WERI-Rb-1 (cell line): ENCODE results near the gene LIM2.

Experiments
- DNase-seq: peaks from one replicate; pipeline ENCODE4 v3.0.0-alpha.2; 2020
- H3K27ac ChIP-seq: fragments of 250-450 bp; sonication (Bioruptor Pico); 2 replicates; pipeline ENCODE4 v1.5.1; 2020; ENCODE audit warnings: mild to moderate bottlenecking, moderate library complexity
- H3K27me3 ChIP-seq: fragments of 250-450 bp; sonication (Bioruptor Pico); 2 replicates; pipeline ENCODE4 v1.5.1; 2021; ENCODE audit warnings: mild to moderate bottlenecking, low read depth, moderate library complexity; ENCODE audit not compliant: insufficient read depth, severe bottlenecking
- H3K36me3 ChIP-seq: fragments of 250-450 bp; sonication (Bioruptor Pico); 2 replicates; pipeline ENCODE4 v1.5.1; 2020; ENCODE audit warnings: mild to moderate bottlenecking, moderate library complexity
- H3K4me3 ChIP-seq: 2 replicates; pipeline ENCODE4 v1.5.1; 2011; ENCODE audit warnings: low read depth, mild to moderate bottlenecking, control low read depth, low read length
- H3K9me3 ChIP-seq: fragments of 250-450 bp; sonication (Bioruptor Pico); 2 replicates; pipeline ENCODE4 v1.5.1; 2021; ENCODE audit warnings: mild to moderate bottlenecking, moderate library complexity; ENCODE audit not compliant: severe bottlenecking
- CTCF ChIP-seq: IDR thresholded peaks from 2 replicates; pipeline ENCODE4 v1.5.1; 2011; ENCODE audit warnings: low read depth, mild to moderate bottlenecking, control low read depth, inconsistent platforms, low read length

Gene LIM2

GRCh38 chr19:51368366-51369282, 19.1 kb downstream of the LIM2 start, which contains the start of gene CLDND2:
CLDND2 (minus strand) TSS chr19:51369003; CDS start chr19:51368577, 426 bp downstream.
- H3K9me3 ChIP-seq: no peaks in the 10 kb centered on the region
- DNase-seq: no peak
- peak within 1 kb of the TSS; percentile 60 for H3K4me3 ChIP-seq
- TF ChIP-seq CTCF: no peak
- no peaks in the 10 kb centered on the region for H3K36me3 ChIP-seq
- no peaks in the 10 kb centered on the region for H3K27me3 ChIP-seq
- peak within 1 kb of the TSS; percentile 64 for H3K27ac ChIP-seq

GRCh38 chr19:51367565-51368365, 20.0 kb downstream of the LIM2 start:
- DNase-seq: peak; percentile 99
- peak overlapping the region; percentile 86 for H3K27ac ChIP-seq

GRCh38 chr19:51367255-51367564, 20.6 kb downstream of the LIM2 start:
- peak overlapping the region; percentile 60 for H3K4me3 ChIP-seq
- no peaks in the 10 kb centered on the region for H3K36me3 ChIP-seq
- peak overlapping the region; percentile 86 for H3K27ac ChIP-seq
- no peak for DNase-seq
- no peaks in the 10 kb centered on the region for H3K9me3 ChIP-seq
- no peaks in the 10 kb centered on the region for H3K27me3 ChIP-seq
- TF ChIP-seq CTCF: no peak

More at GRCh38 chr19:51367565-51368365, 20.0 kb downstream of the LIM2 start:
- no peaks in the 10 kb centered on the region for H3K27me3 ChIP-seq
- H3K9me3 ChIP-seq: no peaks in the 10 kb centered on the region
- H3K36me3 ChIP-seq: no peaks in the 10 kb centered on the region
- H3K4me3 ChIP-seq: peak overlapping the region; percentile 60
- TF ChIP-seq CTCF: no peak

- peak; percentile 99 for DNase-seq
- Histone ChIP-seq H3K36me3 (no peaks in the 10 kb centered on the region), H3K27me3 (no peaks in the 10 kb centered on the region), H3K27ac (peak overlapping the region; percentile 86), H3K9me3 (no peaks in the 10 kb centered on the region), H3K4me3 (peak overlapping the region; percentile 60)
- no peak for TF ChIP-seq CTCF
Measured at GRCh38 chr19:51366389-51367254, 21.2 kb downstream of the LIM2 start.

GRCh38 chr19:51365965-51366388, 21.8 kb downstream of the LIM2 start, which contains the start of gene ETFB:
ETFB (minus strand) TSS chr19:51366388; CDS start chr19:51366326, 62 bp downstream.
- peak within 1 kb of the TSS; percentile 71 for H3K4me3 ChIP-seq
- no peak for DNase-seq
- no peaks in the 10 kb centered on the region for H3K27me3 ChIP-seq
- no peaks in the 10 kb centered on the region for H3K9me3 ChIP-seq
- TF ChIP-seq CTCF: no peak
- H3K27ac ChIP-seq: peak within 1 kb of the TSS; percentile 90
- no peaks in the 10 kb centered on the region for H3K36me3 ChIP-seq
